Measurements from ENCODE around the gene PRKACA.
"Not testable (repeated sequence)": the region's sequence is repeated elsewhere in the genome, so short reads cannot be mapped to it uniquely, and the experiment has no call there.

Gene PRKACA

GRCh38 chr19:14061751-14062557, 55.6 kb downstream of the PRKACA start, which contains the start of gene PALM3:
Gene PALM3 (minus strand): TSS chr19:14062076. CDS start chr19:14061980, 96 bp downstream.
- FAIRE-seq = no peak

GRCh38 chr19:14061081-14061749, 56.3 kb downstream of the PRKACA start:
- no peak for FAIRE-seq

- FAIRE-seq = no peak
These were observed 57.9 kb downstream of the PRKACA start for GRCh38 chr19:14059652-14060155.

GRCh38 chr19:14059093-14059480, 58.5 kb downstream of the PRKACA start:
- FAIRE-seq = no peak

- FAIRE-seq = no peak
These were observed 59.1 kb downstream of the PRKACA start for GRCh38 chr19:14058182-14059092.

- no peak for FAIRE-seq
These were observed 60.7 kb downstream of the PRKACA start for GRCh38 chr19:14056741-14057356.

GRCh38 chr19:14056069-14056666, 61.4 kb downstream of the PRKACA start:
- no peak for FAIRE-seq

- FAIRE-seq = no peak
These were observed 62.2 kb downstream of the PRKACA start for GRCh38 chr19:14055396-14055795.

- no peak for FAIRE-seq
These were observed 62.8 kb downstream of the PRKACA start for GRCh38 chr19:14054721-14055120.

- no peak for FAIRE-seq
These were observed 63.5 kb downstream of the PRKACA start for GRCh38 chr19:14054099-14054498.

- no peak for FAIRE-seq
These were observed 64.1 kb downstream of the PRKACA start for GRCh38 chr19:14053500-14053899.

GRCh38 chr19:14053032-14053431, 64.5 kb downstream of the PRKACA start:
- FAIRE-seq = no peak

GRCh38 chr19:14052470-14052869, 65.1 kb downstream of the PRKACA start:
- FAIRE-seq = no peak

GRCh38 chr19:14051980-14052379, 65.6 kb downstream of the PRKACA start:
- no peak for FAIRE-seq

GRCh38 chr19:14050961-14051360, 66.6 kb downstream of the PRKACA start:
- FAIRE-seq = not testable (repeated sequence)

GRCh38 chr19:14050512-14050911, 67.0 kb downstream of the PRKACA start:
- FAIRE-seq = no peak

GRCh38 chr19:14048443-14049153, 69.0 kb downstream of the PRKACA start:
- FAIRE-seq = no peak

GRCh38 chr19:14047866-14048265, 69.7 kb downstream of the PRKACA start:
- not testable (repeated sequence) for FAIRE-seq

- not testable (repeated sequence) for FAIRE-seq
These were observed 74.6 kb downstream of the PRKACA start for GRCh38 chr19:14042659-14043608.

Data from islet of Langerhans (tissue), 1 donor.